ENCODE results near the gene MBD3. TPM values are rescaled to one million over a fixed set of nuclear protein-coding genes. Genes with fewer than 3 reads are reported as not detected.

MBD3 gene
- total and polyA plus RNA-seq, 2 experiments from 2014 or later = 66.6 to 84.5 TPM

GRCh38 chr19:1575323-1576241 is 17.1 kb downstream of the MBD3 start:
- Histone ChIP-seq H3K4me3 (no peak overlapping the region), H3K9me3 (ENCODE audit: low read depth) (no peaks in the 10 kb centered on the region), H3K27me3 (no peaks in the 10 kb centered on the region), H3K27ac (no peak overlapping the region), H3K4me1 (ENCODE audit: insufficient read depth) (no peaks in the 10 kb centered on the region), H3K4me2 (no peak overlapping the region), H3K9me2 (replicated peaks; ENCODE audit: insufficient read depth) (no peaks in the 10 kb centered on the region), H3K79me2 (no peaks in the 10 kb centered on the region), H4K20me1 (ENCODE audit: insufficient read depth, poor library complexity, severe bottlenecking) (no peaks in the 10 kb centered on the region), H2AFZ (no peak overlapping the region), H3K36me3 (replicated peaks; ENCODE audit: insufficient read depth, low read depth) (no peaks in the 10 kb centered on the region)
- WGBS (ENCODE audit: low lambda C conversion rate, missing lambda C conversion rate) = 95% methylated on average over 21 of the region's 22 CpGs
- no peak for DNase-seq (ENCODE audit: low spot score)
- TF ChIP-seq EZH2phosphoT487 (IDR thresholded peaks at IDR 0.05; ENCODE audit: low read depth, severe bottlenecking, unreplicated experiment) (no peak), CTCF (IDR thresholded peaks at IDR 0.05; ENCODE audit: poor library complexity) (no peak)

- Histone ChIP-seq H3K9me2 (replicated peaks; ENCODE audit: insufficient read depth) (no peaks in the 10 kb centered on the region), H3K4me2 (no peak overlapping the region), H3K27me3 (no peaks in the 10 kb centered on the region), H3K79me2 (no peaks in the 10 kb centered on the region), H3K4me1 (ENCODE audit: insufficient read depth) (no peaks in the 10 kb centered on the region), H4K20me1 (ENCODE audit: insufficient read depth, poor library complexity, severe bottlenecking) (no peaks in the 10 kb centered on the region), H3K36me3 (replicated peaks; ENCODE audit: insufficient read depth, low read depth) (no peaks in the 10 kb centered on the region), H3K4me3 (no peak overlapping the region), H3K27ac (no peak overlapping the region), H3K9me3 (ENCODE audit: low read depth) (no peaks in the 10 kb centered on the region), H2AFZ (no peak overlapping the region)
- WGBS (ENCODE audit: low lambda C conversion rate, missing lambda C conversion rate) = 95% methylated on average over 33 of the region's 34 CpGs
- no peak for TF ChIP-seq EZH2 (IDR thresholded peaks at IDR 0.05; ENCODE audit: borderline replicate concordance)
- no peak for TF ChIP-seq EZH2phosphoT487 (IDR thresholded peaks at IDR 0.05; ENCODE audit: low read depth, severe bottlenecking, unreplicated experiment)
- TF ChIP-seq CTCF (IDR thresholded peaks at IDR 0.05; ENCODE audit: poor library complexity) = no peak
- DNase-seq (ENCODE audit: low spot score) = no peak
Observed at GRCh38 chr19:1574354-1575136, 18.1 kb downstream of the MBD3 start.

GRCh38 chr19:1572795-1573194 is 19.9 kb downstream of the MBD3 start:
- Histone ChIP-seq H3K36me3 (replicated peaks; ENCODE audit: insufficient read depth, low read depth) (no peaks in the 10 kb centered on the region), H2AFZ (no peak overlapping the region), H4K20me1 (ENCODE audit: insufficient read depth, poor library complexity, severe bottlenecking) (peaks cover 3% of the 10 kb centered on the region), H3K4me2 (no peak overlapping the region), H3K4me3 (no peak overlapping the region), H3K9me2 (replicated peaks; ENCODE audit: insufficient read depth) (no peaks in the 10 kb centered on the region), H3K9me3 (ENCODE audit: low read depth) (no peaks in the 10 kb centered on the region), H3K79me2 (peaks cover 4% of the 10 kb centered on the region), H3K4me1 (ENCODE audit: insufficient read depth) (no peaks in the 10 kb centered on the region), H3K27ac (no peak overlapping the region), H3K27me3 (no peaks in the 10 kb centered on the region)
- no peak for DNase-seq (ENCODE audit: low spot score)
- 81% methylated on average over 9 of the region's 9 CpGs for WGBS (ENCODE audit: low lambda C conversion rate, missing lambda C conversion rate)
- TF ChIP-seq CTCF (IDR thresholded peaks at IDR 0.05; ENCODE audit: poor library complexity) = no peak
- TF ChIP-seq EZH2phosphoT487 (IDR thresholded peaks at IDR 0.05; ENCODE audit: low read depth, severe bottlenecking, unreplicated experiment) = no peak
- no peak for TF ChIP-seq EZH2 (IDR thresholded peaks at IDR 0.05; ENCODE audit: borderline replicate concordance)
